Suprapubic skin (tissue), 4 donors: ENCODE measurements around the gene WDR7. TPM values are rescaled to one million over a fixed set of nuclear protein-coding genes. Genes with fewer than 3 reads are reported as not detected.

Source experiments
- DNase-seq, 2 donors: peaks; one replicate each; pipeline ENCODE4 v3.0.0-alpha.2; 2019; ENCODE audit warnings: low spot score in 2 of 2
- H3K27ac ChIP-seq: fragments of 200-600 bp; sonication (generic); one replicate; pipeline ENCODE4 v1.5.1; 2019
- H3K27me3 ChIP-seq: fragments of 200-600 bp; sonication (generic); one replicate; pipeline ENCODE4 v1.5.1; 2019
- H3K36me3 ChIP-seq: fragments of 200-600 bp; sonication (generic); one replicate; pipeline ENCODE4 v1.5.1; 2019
- H3K4me1 ChIP-seq: fragments of 200-600 bp; sonication (generic); one replicate; pipeline ENCODE4 v1.5.1; 2019
- H3K4me3 ChIP-seq: fragments of 200-600 bp; sonication (generic); one replicate; pipeline ENCODE4 v1.5.1; 2019; ENCODE audit warnings: mild to moderate bottlenecking
- H3K9me3 ChIP-seq: fragments of 200-600 bp; sonication (generic); one replicate; pipeline ENCODE4 v1.5.1; 2019
- EP300 ChIP-seq: sonication (generic); formaldehyde crosslinking; IDR thresholded peaks from one replicate; pipeline ENCODE4 v1.6.1; 2017; ENCODE audit warnings: antibody characterized with exemption
- POLR2A ChIP-seq, 2 donors: fragments of 450-650 bp; IDR thresholded peaks; one replicate each; pipeline ENCODE4 v1.6.1; 2017; ENCODE audit warnings: antibody characterized with exemption in 2 of 2, mild to moderate bottlenecking in 2 of 2, moderate library complexity in 2 of 2
- POLR2AphosphoS5 ChIP-seq, 3 donors: sonication (generic); formaldehyde crosslinking; IDR thresholded peaks; one replicate each; pipeline ENCODE4 v1.6.1; 2017; ENCODE audit warnings: antibody characterized with exemption in 3 of 3
- WGBS: methylation state at CpG from one replicate; pipeline ENCODE4 v1.1.5; 2018; 5-methylcytosine and 5-hydroxymethylcytosine counted together
- total RNA-seq, 4 donors: library from RNA; depleted of rRNA; stranded (reverse); fragments of >200 nt; gene quantifications; one replicate each; pipeline ENCODE4 v1.1.0, GENCODE V29; 2016
- TF ChIP-seq, protein P1 (sequence below), 2 donors: fragments of 200-600 bp in 1 of 2; fragments of 450-650 bp in 1 of 2; sonication (generic) in 1 of 2; IDR thresholded peaks; one replicate each; pipeline ENCODE4 v1.5.1; 2016 to 2019; ENCODE audit warnings: antibody characterized with exemption in 2 of 2, mild to moderate bottlenecking in 1 of 2, moderate library complexity in 1 of 2

Gene WDR7
- total RNA-seq, 4 donors from 2014 or later, result 14.4 to 29.2 (median 20.2) TPM

DNA sequence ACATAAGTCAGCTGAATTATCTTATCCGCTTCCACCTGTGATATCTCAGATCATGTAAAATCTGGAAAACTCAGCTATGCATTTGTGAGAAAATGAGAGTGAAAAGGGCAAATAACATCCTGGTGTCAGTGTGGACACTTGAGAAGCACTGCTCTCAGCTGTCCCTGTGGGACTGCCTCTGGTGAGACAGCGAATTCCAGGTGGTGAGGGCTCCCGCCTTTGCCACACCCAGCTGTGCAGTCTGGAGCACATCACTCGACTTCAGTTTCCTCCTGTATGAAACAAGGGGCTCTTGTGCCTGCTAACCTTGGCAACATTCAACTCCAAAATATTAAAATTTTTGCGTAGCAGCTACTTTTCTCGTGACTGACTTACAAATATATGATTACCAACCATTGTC is 300.9 kb downstream of the WDR7 start:
- no peak for DNase-seq
- H3K27ac ChIP-seq, result no peak overlapping the region
- H3K9me3 ChIP-seq, result no peaks in the 10 kb centered on the region
- no peak overlapping the region for H3K4me3 ChIP-seq
- H3K27me3 ChIP-seq, result no peaks in the 10 kb centered on the region
- TF ChIP-seq, protein P1, sequence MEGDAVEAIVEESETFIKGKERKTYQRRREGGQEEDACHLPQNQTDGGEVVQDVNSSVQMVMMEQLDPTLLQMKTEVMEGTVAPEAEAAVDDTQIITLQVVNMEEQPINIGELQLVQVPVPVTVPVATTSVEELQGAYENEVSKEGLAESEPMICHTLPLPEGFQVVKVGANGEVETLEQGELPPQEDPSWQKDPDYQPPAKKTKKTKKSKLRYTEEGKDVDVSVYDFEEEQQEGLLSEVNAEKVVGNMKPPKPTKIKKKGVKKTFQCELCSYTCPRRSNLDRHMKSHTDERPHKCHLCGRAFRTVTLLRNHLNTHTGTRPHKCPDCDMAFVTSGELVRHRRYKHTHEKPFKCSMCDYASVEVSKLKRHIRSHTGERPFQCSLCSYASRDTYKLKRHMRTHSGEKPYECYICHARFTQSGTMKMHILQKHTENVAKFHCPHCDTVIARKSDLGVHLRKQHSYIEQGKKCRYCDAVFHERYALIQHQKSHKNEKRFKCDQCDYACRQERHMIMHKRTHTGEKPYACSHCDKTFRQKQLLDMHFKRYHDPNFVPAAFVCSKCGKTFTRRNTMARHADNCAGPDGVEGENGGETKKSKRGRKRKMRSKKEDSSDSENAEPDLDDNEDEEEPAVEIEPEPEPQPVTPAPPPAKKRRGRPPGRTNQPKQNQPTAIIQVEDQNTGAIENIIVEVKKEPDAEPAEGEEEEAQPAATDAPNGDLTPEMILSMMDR (IDR thresholded peaks at IDR 0.05), result no peak
- TF ChIP-seq POLR2AphosphoS5 (IDR thresholded peaks at IDR 0.05) (no peak), POLR2A (IDR thresholded peaks at IDR 0.05) (no peak), EP300 (no peak)
- H3K36me3 ChIP-seq, result peaks cover 3% of the 10 kb centered on the region
- 78% methylated on average over 6 of the region's 6 CpGs for WGBS
- H3K4me1 ChIP-seq, result no peaks in the 10 kb centered on the region

DNA sequence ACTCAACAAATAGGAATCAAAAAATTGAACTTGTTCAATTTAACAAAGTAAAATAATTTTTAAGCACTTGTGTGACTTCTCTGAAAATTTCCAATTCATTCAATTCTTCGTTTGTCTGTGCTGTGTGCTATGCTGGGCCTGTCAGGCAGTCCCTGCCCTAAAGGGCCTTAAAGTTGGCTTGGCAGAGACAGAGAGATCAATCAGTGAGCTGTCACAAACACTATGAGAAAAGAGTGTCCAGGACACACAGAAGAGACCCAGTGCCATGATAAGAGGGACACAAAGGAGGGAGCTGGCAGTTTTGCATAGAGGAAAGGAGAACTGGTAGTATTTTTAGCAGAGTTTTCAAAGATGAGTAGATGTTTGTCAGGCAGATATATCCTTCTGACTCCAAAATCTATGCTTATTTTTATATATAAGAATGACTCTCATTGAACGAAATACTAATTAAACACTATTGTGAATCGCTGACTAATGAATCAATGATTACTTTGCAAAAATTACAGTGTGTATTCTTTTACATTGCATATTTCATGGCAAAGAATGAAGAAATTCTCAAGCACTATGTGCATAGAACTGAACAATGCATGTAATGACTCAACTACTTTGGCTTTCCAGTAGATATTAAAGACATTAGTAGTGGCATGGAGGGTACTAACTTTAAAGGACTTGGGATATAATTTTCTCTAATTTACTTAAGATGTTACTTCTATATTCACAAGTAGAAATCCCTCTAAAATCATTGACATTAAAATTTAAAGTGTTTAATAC is 302.5 kb downstream of the WDR7 start:
- Histone ChIP-seq H3K9me3 (no peaks in the 10 kb centered on the region), H3K27ac (no peak overlapping the region), H3K4me1 (no peaks in the 10 kb centered on the region), H3K27me3 (no peaks in the 10 kb centered on the region), H3K4me3 (no peak overlapping the region), H3K36me3 (no peaks in the 10 kb centered on the region)
- TF ChIP-seq POLR2AphosphoS5 (IDR thresholded peaks at IDR 0.05) (no peak), EP300 (no peak), POLR2A (IDR thresholded peaks at IDR 0.05) (no peak)
- TF ChIP-seq, protein P1 (IDR thresholded peaks at IDR 0.05), result no peak
- WGBS, result 91% methylated on average over 3 of the region's 3 CpGs
- no peak for DNase-seq

DNA sequence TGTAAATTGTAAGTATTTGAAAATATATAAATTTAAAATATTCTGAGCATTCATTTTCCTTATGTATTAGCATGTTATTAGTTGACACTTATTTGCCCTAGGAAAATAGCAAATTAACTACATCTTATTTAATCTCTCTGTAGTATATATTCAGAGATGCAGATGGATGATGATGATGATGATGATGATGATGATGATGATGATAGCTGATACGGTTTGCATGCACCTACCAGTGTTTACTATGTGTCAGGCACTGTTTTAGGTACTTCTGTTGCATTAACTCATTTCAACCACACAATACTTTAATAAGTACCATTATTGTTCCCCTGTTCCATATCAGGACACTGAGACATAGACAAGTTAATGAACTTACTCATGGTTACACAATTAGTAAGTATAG is 304.3 kb downstream of the WDR7 start:
- no peak overlapping the region for H3K27ac ChIP-seq
- H3K4me1 ChIP-seq, result no peaks in the 10 kb centered on the region
- H3K36me3 ChIP-seq, result peaks cover 4% of the 10 kb centered on the region
- H3K9me3 ChIP-seq, result no peaks in the 10 kb centered on the region
- WGBS, result 90% methylated on average over 1 of the region's 1 CpG
- H3K4me3 ChIP-seq, result no peak overlapping the region
- no peak for TF ChIP-seq EP300
- TF ChIP-seq POLR2A (IDR thresholded peaks at IDR 0.05), result no peak
- no peaks in the 10 kb centered on the region for H3K27me3 ChIP-seq
- DNase-seq, result no peak

DNA sequence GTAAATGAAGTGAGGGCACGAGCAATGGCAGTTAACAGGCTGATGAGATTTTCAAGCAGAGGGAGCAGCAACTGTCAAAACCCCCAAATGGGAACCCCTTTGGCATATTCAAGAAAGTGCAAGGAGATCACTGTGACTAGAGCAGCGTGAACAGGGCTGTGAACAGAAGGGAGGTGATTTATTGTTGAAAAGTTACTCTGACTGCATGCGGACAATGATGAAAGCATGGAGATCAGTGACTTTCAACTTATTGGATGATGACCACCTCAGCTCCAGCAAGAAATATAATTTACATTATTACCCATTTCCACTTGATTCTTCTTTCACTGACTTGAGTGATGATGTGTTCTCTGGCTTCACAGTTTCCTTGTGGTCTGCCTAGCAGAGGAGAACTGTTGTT is 308.0 kb downstream of the WDR7 start:
- Histone ChIP-seq H3K36me3 (peaks cover 9% of the 10 kb centered on the region), H3K4me3 (no peak overlapping the region), H3K27me3 (no peaks in the 10 kb centered on the region), H3K27ac (no peak overlapping the region), H3K9me3 (no peaks in the 10 kb centered on the region), H3K4me1 (no peaks in the 10 kb centered on the region)
- no peak for DNase-seq
- WGBS, result 94% methylated on average over 3 of the region's 3 CpGs
- no peak for TF ChIP-seq POLR2A (IDR thresholded peaks at IDR 0.05)
- no peak for TF ChIP-seq POLR2AphosphoS5 (IDR thresholded peaks at IDR 0.05)
- TF ChIP-seq, protein P1 (IDR thresholded peaks at IDR 0.05), result no peak
- TF ChIP-seq EP300, result no peak

DNA sequence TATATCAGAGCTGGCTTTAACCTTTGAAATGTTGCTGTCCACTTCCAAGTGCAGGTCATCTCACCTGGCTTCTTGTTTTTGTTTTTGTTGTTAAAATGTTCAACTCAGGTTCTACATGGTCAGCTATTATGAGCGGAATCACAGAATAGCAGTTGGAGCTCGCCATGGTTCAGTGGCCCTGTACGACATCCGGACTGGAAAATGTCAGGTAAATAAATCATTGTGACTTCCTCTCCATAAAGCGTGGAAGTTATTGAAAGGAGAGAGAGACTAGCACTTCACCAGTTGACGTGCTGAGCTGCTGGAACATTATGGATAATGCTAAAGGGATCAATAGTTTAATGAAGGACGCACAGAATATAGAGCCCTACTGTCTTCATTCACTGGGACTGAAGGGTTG is 311.2 kb downstream of the WDR7 start:
- no peak overlapping the region for H3K27ac ChIP-seq
- no peaks in the 10 kb centered on the region for H3K4me1 ChIP-seq
- no peaks in the 10 kb centered on the region for H3K27me3 ChIP-seq
- DNase-seq, result no peak
- no peak overlapping the region for H3K4me3 ChIP-seq
- TF ChIP-seq POLR2AphosphoS5 (IDR thresholded peaks at IDR 0.05) (no peak), POLR2A (IDR thresholded peaks at IDR 0.05) (no peak), EP300 (no peak)
- TF ChIP-seq, protein P1 (IDR thresholded peaks at IDR 0.05), result no peak
- H3K9me3 ChIP-seq, result no peaks in the 10 kb centered on the region
- 87% methylated on average over 7 of the region's 7 CpGs for WGBS
- H3K36me3 ChIP-seq, result peaks cover 9% of the 10 kb centered on the region
